ENCODE data around the gene RHOJ.

Gene RHOJ

DNA sequence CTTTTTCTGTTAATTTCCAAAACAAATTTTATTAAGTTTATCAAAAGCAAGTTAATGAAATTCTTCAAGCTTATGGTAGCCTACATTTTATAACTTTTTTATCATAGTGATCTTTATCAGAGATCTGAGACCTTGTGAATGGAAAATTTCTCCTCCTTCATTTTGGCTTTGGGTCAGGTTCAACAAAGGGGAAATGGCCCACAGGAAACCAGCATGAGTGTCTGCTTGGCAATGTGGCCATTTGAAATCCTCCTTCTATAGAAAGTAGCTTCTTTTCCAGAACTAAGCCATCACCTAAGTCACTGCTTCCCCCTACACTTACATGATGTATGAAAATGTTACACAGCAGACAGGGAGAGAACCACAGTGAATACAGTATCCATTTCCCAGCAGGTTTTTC lies 1.6 kb downstream of the RHOJ start:
- Histone ChIP-seq H3K4me1 (ENCODE audit: low read depth, poor library complexity, severe bottlenecking) (no peaks in the 10 kb centered on the region), H3K27ac (no peak overlapping the region), H3K27me3 (ENCODE audit: insufficient read depth, low read depth) (no peaks in the 10 kb centered on the region), H4K20me1 (ENCODE audit: insufficient read depth) (no peaks in the 10 kb centered on the region), H3K36me3 (ENCODE audit: insufficient read depth) (no peaks in the 10 kb centered on the region), H3K4me2 (no peak overlapping the region), H3K9ac (no peak overlapping the region), H3K4me3 (IDR thresholded peaks at IDR 0.05; ENCODE audit: insufficient read depth, low read depth, low read length) (no peak overlapping the region), H3K79me2 (ENCODE audit: insufficient read depth, low read depth) (no peaks in the 10 kb centered on the region), H2AFZ (ENCODE audit: low read depth) (no peak overlapping the region)
- TF ChIP-seq, protein P1, sequence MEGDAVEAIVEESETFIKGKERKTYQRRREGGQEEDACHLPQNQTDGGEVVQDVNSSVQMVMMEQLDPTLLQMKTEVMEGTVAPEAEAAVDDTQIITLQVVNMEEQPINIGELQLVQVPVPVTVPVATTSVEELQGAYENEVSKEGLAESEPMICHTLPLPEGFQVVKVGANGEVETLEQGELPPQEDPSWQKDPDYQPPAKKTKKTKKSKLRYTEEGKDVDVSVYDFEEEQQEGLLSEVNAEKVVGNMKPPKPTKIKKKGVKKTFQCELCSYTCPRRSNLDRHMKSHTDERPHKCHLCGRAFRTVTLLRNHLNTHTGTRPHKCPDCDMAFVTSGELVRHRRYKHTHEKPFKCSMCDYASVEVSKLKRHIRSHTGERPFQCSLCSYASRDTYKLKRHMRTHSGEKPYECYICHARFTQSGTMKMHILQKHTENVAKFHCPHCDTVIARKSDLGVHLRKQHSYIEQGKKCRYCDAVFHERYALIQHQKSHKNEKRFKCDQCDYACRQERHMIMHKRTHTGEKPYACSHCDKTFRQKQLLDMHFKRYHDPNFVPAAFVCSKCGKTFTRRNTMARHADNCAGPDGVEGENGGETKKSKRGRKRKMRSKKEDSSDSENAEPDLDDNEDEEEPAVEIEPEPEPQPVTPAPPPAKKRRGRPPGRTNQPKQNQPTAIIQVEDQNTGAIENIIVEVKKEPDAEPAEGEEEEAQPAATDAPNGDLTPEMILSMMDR (conservative IDR thresholded peaks at IDR 0.05; ENCODE audit: low read depth, low read length) = no peak

DNA sequence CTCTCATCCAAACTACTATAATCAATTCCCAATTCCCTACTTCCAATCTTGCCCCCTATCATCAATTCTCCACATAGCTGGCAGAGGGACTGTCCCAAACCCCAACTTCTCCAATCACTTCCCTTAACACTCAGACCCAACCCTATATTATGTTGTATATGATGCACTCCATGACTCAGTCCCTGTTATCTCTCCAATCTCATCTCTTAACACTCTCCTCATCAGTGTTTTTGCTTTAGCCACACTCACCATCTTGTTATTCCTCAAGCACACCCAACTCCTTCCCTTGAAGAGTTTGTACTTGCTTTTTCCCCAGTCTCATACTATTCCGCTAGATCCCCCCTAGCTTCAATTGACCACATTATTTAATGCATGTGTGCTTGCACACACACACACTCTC lies 4.9 kb downstream of the RHOJ start:
- Histone ChIP-seq H3K4me2 (no peak overlapping the region), H3K9ac (no peak overlapping the region), H3K27ac (no peak overlapping the region), H3K4me3 (IDR thresholded peaks at IDR 0.05; ENCODE audit: insufficient read depth, low read depth, low read length) (no peak overlapping the region), H4K20me1 (ENCODE audit: insufficient read depth) (no peaks in the 10 kb centered on the region), H3K36me3 (ENCODE audit: insufficient read depth) (no peaks in the 10 kb centered on the region), H2AFZ (ENCODE audit: low read depth) (no peak overlapping the region), H3K27me3 (ENCODE audit: insufficient read depth, low read depth) (no peaks in the 10 kb centered on the region), H3K79me2 (ENCODE audit: insufficient read depth, low read depth) (no peaks in the 10 kb centered on the region), H3K4me1 (ENCODE audit: low read depth, poor library complexity, severe bottlenecking) (no peaks in the 10 kb centered on the region)
- TF ChIP-seq, protein P1 (conservative IDR thresholded peaks at IDR 0.05; ENCODE audit: low read depth, low read length) = no peak

- no peaks in the 10 kb centered on the region for H4K20me1 ChIP-seq (ENCODE audit: insufficient read depth)
- H3K79me2 ChIP-seq (ENCODE audit: insufficient read depth, low read depth) = no peaks in the 10 kb centered on the region
- no peak overlapping the region for H3K4me2 ChIP-seq
- H3K27ac ChIP-seq = no peak overlapping the region
- TF ChIP-seq, protein P1 (conservative IDR thresholded peaks at IDR 0.05; ENCODE audit: low read depth, low read length) = no peak
- H3K4me3 ChIP-seq (IDR thresholded peaks at IDR 0.05; ENCODE audit: insufficient read depth, low read depth, low read length) = no peak overlapping the region
- H3K27me3 ChIP-seq (ENCODE audit: insufficient read depth, low read depth) = no peaks in the 10 kb centered on the region
- no peaks in the 10 kb centered on the region for H3K4me1 ChIP-seq (ENCODE audit: low read depth, poor library complexity, severe bottlenecking)
- no peak overlapping the region for H2AFZ ChIP-seq (ENCODE audit: low read depth)
- no peak overlapping the region for H3K9ac ChIP-seq
- no peaks in the 10 kb centered on the region for H3K36me3 ChIP-seq (ENCODE audit: insufficient read depth)
These were observed 6.6 kb downstream of the RHOJ start for GRCh38 chr14:63210812-63211211.

DNA sequence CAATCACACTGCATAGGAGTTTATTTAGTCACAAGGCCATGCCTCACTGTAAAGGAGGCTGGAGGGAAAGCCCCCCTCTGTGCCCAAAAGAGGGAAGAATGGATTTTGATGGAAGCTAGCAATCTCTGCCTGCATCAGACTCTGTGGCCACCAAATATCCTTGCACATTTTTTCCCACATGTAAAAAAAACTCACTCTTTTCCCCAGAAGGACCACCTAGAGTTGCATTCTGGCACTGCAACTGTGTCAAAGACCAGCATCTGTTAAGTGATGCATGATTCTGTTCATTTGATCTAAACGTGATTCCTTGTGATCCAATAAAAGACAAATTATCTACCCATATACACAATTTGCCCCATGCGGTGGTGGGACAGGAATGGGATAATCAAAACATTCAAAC lies 8.0 kb downstream of the RHOJ start:
- Histone ChIP-seq H3K36me3 (ENCODE audit: insufficient read depth) (no peaks in the 10 kb centered on the region), H3K4me3 (IDR thresholded peaks at IDR 0.05; ENCODE audit: insufficient read depth, low read depth, low read length) (no peak overlapping the region), H3K79me2 (ENCODE audit: insufficient read depth, low read depth) (no peaks in the 10 kb centered on the region), H3K9ac (no peak overlapping the region), H3K27ac (no peak overlapping the region), H3K4me1 (ENCODE audit: low read depth, poor library complexity, severe bottlenecking) (no peaks in the 10 kb centered on the region), H2AFZ (ENCODE audit: low read depth) (no peak overlapping the region), H4K20me1 (ENCODE audit: insufficient read depth) (no peaks in the 10 kb centered on the region), H3K27me3 (ENCODE audit: insufficient read depth, low read depth) (no peaks in the 10 kb centered on the region), H3K4me2 (no peak overlapping the region)
- TF ChIP-seq, protein P1 (conservative IDR thresholded peaks at IDR 0.05; ENCODE audit: low read depth, low read length) = no peak

Data from KMS-11 (cell line).